H1 (cell line): ENCODE results near the gene SLC24A4. TPM values are rescaled to one million over a fixed set of nuclear protein-coding genes. Genes with fewer than 3 reads are reported as not detected.

Source experiments
- CTCF ChIA-PET: fragments of 300-600 bp; sonication (Branson Sonifier 250); formaldehyde crosslinking; loops from one replicate; lab custom pipeline; 2021; ENCODE audit not compliant: partially characterized antibody; lab: Charles Lee
- POLR2A ChIA-PET: fragments of 300-600 bp; sonication (Branson Sonifier 250); formaldehyde crosslinking; loops from one replicate; lab custom pipeline; 2021; ENCODE audit warnings: inconsistent platforms; ENCODE audit not compliant: partially characterized antibody; lab: Charles Lee
- DNase-seq, 2 experiments: peaks; one replicate each; pipeline versions ENCODE4 v3.0.0 to v3.0.0-alpha.2; 2010 to 2022; ENCODE audit warnings: low spot score in 2 of 2, low read depth in 1 of 2, mixed read lengths in 1 of 2
- FAIRE-seq: peaks from 2 replicates; lab custom pipeline; 2011; peaks lifted over from hg19 to GRCh38; lab: Jason Lieb, UNC
- H2AFZ ChIP-seq: 2 replicates; pipeline ENCODE4 v1.8.1; 2012; ENCODE audit warnings: low read length, inconsistent platforms
- H2AK5ac ChIP-seq: 2 replicates; pipeline ENCODE4 v1.6.1; 2013; ENCODE audit warnings: low read depth, low read length
- H2BK120ac ChIP-seq: replicated peaks from 2 replicates; pipeline ENCODE3; 2013; ENCODE audit warnings: low read depth, low read length, inconsistent platforms
- H2BK12ac ChIP-seq: 2 replicates; pipeline ENCODE4 v1.6.1; 2013; ENCODE audit warnings: low read depth, low read length
- H2BK15ac ChIP-seq: 2 replicates; pipeline ENCODE4 v1.6.1; 2013; ENCODE audit warnings: low read length
- H2BK20ac ChIP-seq: 2 replicates; pipeline ENCODE4 v1.6.1; 2013; ENCODE audit warnings: low read length
- H2BK5ac ChIP-seq: 2 replicates; pipeline ENCODE4 v1.6.1; 2013; ENCODE audit warnings: low read depth, low read length
- H3K14ac ChIP-seq: 2 replicates; pipeline ENCODE4 v1.6.1; 2013; ENCODE audit warnings: inconsistent platforms; ENCODE audit not compliant: insufficient read length
- H3K18ac ChIP-seq: 2 replicates; pipeline ENCODE4 v1.6.1; 2013; ENCODE audit warnings: low read length; ENCODE audit errors: extremely low read depth
- H3K23ac ChIP-seq: 2 replicates; pipeline ENCODE4 v1.6.1; 2013; ENCODE audit warnings: inconsistent platforms; ENCODE audit not compliant: insufficient read length
- H3K23me2 ChIP-seq: 2 replicates; pipeline ENCODE4 v1.6.1; 2013; ENCODE audit warnings: low read depth, low read length
- H3K27ac ChIP-seq: 2 replicates; pipeline ENCODE4 v1.6.1; 2011; ENCODE audit warnings: low read depth, low read length, inconsistent platforms
- H3K27me3 ChIP-seq, 4 experiments: replicated peaks in 1 of 4; 1 replicate in 1 of 4; 2 replicates in 3 of 4; pipeline versions ENCODE4 v1.6.1 to v1.8.1; 2011 to 2013; ENCODE audit warnings: low read length in 3 of 4, mild to moderate bottlenecking in 3 of 4, inconsistent platforms in 2 of 4, mixed read lengths in 2 of 4, moderate library complexity in 1 of 4; ENCODE audit not compliant: control insufficient read depth in 3 of 4, insufficient read depth in 3 of 4; ENCODE audit errors: extremely low read depth in 1 of 4
- H3K36me3 ChIP-seq, 4 experiments: 2 replicates each; pipeline versions ENCODE4 v1.6.1 to v1.8.1; 2011 to 2013; ENCODE audit warnings: mild to moderate bottlenecking in 4 of 4, low read length in 3 of 4, moderate library complexity in 2 of 4, control low read depth in 1 of 4, inconsistent platforms in 1 of 4; ENCODE audit not compliant: insufficient read depth in 4 of 4, control insufficient read depth in 2 of 4
- H3K4ac ChIP-seq: replicated peaks from 2 replicates; pipeline ENCODE3; 2013; ENCODE audit warnings: low read length, low read depth, mixed read lengths, inconsistent platforms; ENCODE audit not compliant: insufficient read length
- H3K4me1 ChIP-seq, 4 experiments: replicated peaks in 1 of 4; 1 replicate in 1 of 4; 2 replicates in 3 of 4; pipeline versions ENCODE4 v1.6.1 to v1.8.1; 2011 to 2013; ENCODE audit warnings: low read length in 3 of 4, inconsistent platforms in 2 of 4, mixed read lengths in 1 of 4; ENCODE audit not compliant: insufficient read depth in 4 of 4, control insufficient read depth in 3 of 4
- H3K4me2 ChIP-seq, 2 experiments: 2 replicates each; pipeline versions ENCODE4 v1.6.1 to v1.8.1; 2011 to 2013; ENCODE audit warnings: low read depth in 2 of 2, low read length in 2 of 2, control low read depth in 1 of 2, inconsistent platforms in 1 of 2, mild to moderate bottlenecking in 1 of 2; ENCODE audit not compliant: insufficient read depth in 1 of 2
- H3K4me3 ChIP-seq, 4 experiments: fragments of 200-600, 300-600 bp in 1 of 4; sonication (generic), shearing (Covaris generic), sonication (Bioruptor Twin) in 1 of 4; 2 replicates each; pipeline versions ENCODE4 v1.5.1 to v1.8.1; 2011 to 2016; ENCODE audit warnings: low read length in 4 of 4, low read depth in 3 of 4, control low read depth in 2 of 4, inconsistent platforms in 2 of 4, mild to moderate bottlenecking in 2 of 4, mixed read lengths in 1 of 4, moderate library complexity in 1 of 4; ENCODE audit not compliant: insufficient read depth in 2 of 4; ENCODE audit errors: extremely low read depth in 1 of 4
- H3K56ac ChIP-seq: replicated peaks from 2 replicates; pipeline ENCODE3; 2013; ENCODE audit warnings: low read depth, mild to moderate bottlenecking, mixed read lengths, low read length, inconsistent platforms; ENCODE audit not compliant: insufficient read length
- H3K79me1 ChIP-seq: 2 replicates; pipeline ENCODE4 v1.6.1; 2013; ENCODE audit warnings: low read depth, low read length, control low read depth
- H3K79me2 ChIP-seq, 2 experiments: 2 replicates each; pipeline versions ENCODE4 v1.6.1 to v1.8.1; 2012 to 2013; ENCODE audit warnings: low read length in 2 of 2, mild to moderate bottlenecking in 2 of 2, inconsistent platforms in 1 of 2; ENCODE audit not compliant: insufficient read depth in 2 of 2, control insufficient read depth in 1 of 2
- H3K9ac ChIP-seq, 4 experiments: replicated peaks in 1 of 4; 1 replicate in 1 of 4; 2 replicates in 3 of 4; pipeline versions ENCODE4 v1.6.1 to v1.8.1; 2011 to 2013; ENCODE audit warnings: low read depth in 3 of 4, low read length in 3 of 4, control low read depth in 2 of 4, mild to moderate bottlenecking in 2 of 4, moderate library complexity in 2 of 4, inconsistent platforms in 1 of 4; ENCODE audit errors: extremely low read depth in 1 of 4
- H3K9me3 ChIP-seq, 2 experiments: 2 replicates each; pipeline versions ENCODE4 v1.6.1 to v1.8.1; 2012 to 2013; ENCODE audit warnings: mild to moderate bottlenecking in 2 of 2, moderate library complexity in 2 of 2, control low read depth in 1 of 2, inconsistent platforms in 1 of 2, low read depth in 1 of 2, low read length in 1 of 2, mixed read lengths in 1 of 2; ENCODE audit not compliant: insufficient read depth in 2 of 2
- H4K20me1 ChIP-seq, 2 experiments: replicated peaks in 1 of 2; 2 replicates each; pipeline versions ENCODE3 to v1.8.1; 2011 to 2013; ENCODE audit warnings: inconsistent platforms in 2 of 2, low read length in 2 of 2, mild to moderate bottlenecking in 1 of 2; ENCODE audit not compliant: insufficient read depth in 2 of 2, control insufficient read depth in 1 of 2
- H4K5ac ChIP-seq: 2 replicates; pipeline ENCODE4 v1.6.1; 2013; ENCODE audit warnings: low read length, low read depth, mixed read lengths, inconsistent platforms; ENCODE audit not compliant: insufficient read length
- H4K8ac ChIP-seq: 2 replicates; pipeline ENCODE4 v1.8.0; 2013; ENCODE audit warnings: mild to moderate bottlenecking, moderate library complexity, low read length, inconsistent platforms; ENCODE audit not compliant: insufficient read depth; ENCODE audit errors: extremely low read depth
- H4K91ac ChIP-seq: replicated peaks from 2 replicates; pipeline ENCODE3; 2013; ENCODE audit warnings: low read length, mixed read lengths, inconsistent platforms; ENCODE audit not compliant: insufficient read length
- BACH1 ChIP-seq: IDR thresholded peaks from 2 replicates; pipeline ENCODE4 v1.6.1; 2012; ENCODE audit warnings: low read length, improper control_type of control experiment
- CHD2 ChIP-seq: IDR thresholded peaks from 2 replicates; pipeline ENCODE4 v1.6.1; 2012; ENCODE audit warnings: low read length, improper control_type of control experiment
- GABPA ChIP-seq: IDR thresholded peaks from 2 replicates; pipeline ENCODE4 v1.6.1; 2011; ENCODE audit warnings: mild to moderate bottlenecking, low read length, moderate library complexity, borderline replicate concordance; ENCODE audit not compliant: insufficient read depth
- HDAC2 ChIP-seq, 2 experiments: fragments of 300-600 bp in 1 of 2; sonication (generic) in 1 of 2; IDR thresholded peaks; 2 replicates each; pipeline ENCODE4 v1.6.1; 2011 to 2012; ENCODE audit warnings: low read depth in 2 of 2, low read length in 2 of 2, mild to moderate bottlenecking in 2 of 2, moderate library complexity in 2 of 2, borderline replicate concordance in 1 of 2, inconsistent platforms in 1 of 2
- KDM1A ChIP-seq: fragments of 200-600, 300-600 bp; sonication (generic); IDR thresholded peaks from 2 replicates; pipeline ENCODE4 v1.7.1; 2016; ENCODE audit warnings: mild to moderate bottlenecking, low read length, borderline replicate concordance
- KDM4A ChIP-seq: IDR thresholded peaks from one replicate; pipeline ENCODE4 v1.7.1; 2012; ENCODE audit warnings: low read depth, mild to moderate bottlenecking, moderate library complexity, low read length, inconsistent platforms; ENCODE audit not compliant: severe bottlenecking
- RNF2 ChIP-seq: fragments of 200-900, 300-1000 bp; sonication (generic); IDR thresholded peaks from 2 replicates; pipeline ENCODE4 v1.7.1; 2016; ENCODE audit warnings: borderline replicate concordance, low read depth, mild to moderate bottlenecking, antibody characterized with exemption, low read length; ENCODE audit not compliant: poor library complexity, severe bottlenecking; ENCODE audit errors: missing control alignments
- USF2 ChIP-seq: IDR thresholded peaks from 2 replicates; pipeline ENCODE4 v1.6.1; 2011; ENCODE audit warnings: low read length, improper control_type of control experiment
- YY1 ChIP-seq: IDR thresholded peaks from 2 replicates; pipeline ENCODE4 v1.6.1; 2011; ENCODE audit warnings: low read depth, mild to moderate bottlenecking, low read length
- WGBS, 2 experiments: shearing (Covaris generic) in 1 of 2; methylation state at CpG; one replicate each; pipeline versions ENCODE4 v1.1.6 to v1.1.7; 2013 to 2015; ENCODE audit warnings: low lambda C conversion rate in 2 of 2, mixed read lengths in 2 of 2, inconsistent platforms in 1 of 2, low coverage in 1 of 2, missing lambda C conversion rate in 1 of 2; ENCODE audit not compliant: insufficient replicate concordance in 2 of 2, insufficient coverage in 1 of 2, insufficient read length in 1 of 2; ENCODE audit errors: extremely low coverage in 1 of 2, missing lambda C conversion rate in 1 of 2; 5-methylcytosine and 5-hydroxymethylcytosine counted together
- polyA plus RNA-seq, 7 experiments: library from polyadenylated mRNA; depleted of rRNA in 3 of 7; stranded (reverse) in 5 of 7; unstranded in 2 of 7; fragments of >200 nt in 5 of 7; fragments of 200-250 nt in 2 of 7; gene quantifications; 1 replicate in 5 of 7; 2 replicates in 1 of 7; 4 replicates in 1 of 7; pipeline versions ENCODE4 v1.2.1 to v1.2.3, GENCODE V29; 2011 to 2013; ENCODE audit warnings: missing spikeins in 2 of 7, mixed read lengths in 2 of 7
- total RNA-seq: library from RNA; stranded (reverse); fragmentation: NEBNext Ultra II Directional; extraction: Animal tissue kit (Norgen Biotek cat#: 25700); gene quantifications from 2 replicates; pipeline ENCODE4 v1.2.1, GENCODE V29; 2021

The SLC24A4 gene
- total and polyA plus RNA-seq, 2 of the 8 experiments (the other 6 are each of a cell fraction or from before 2014, with no cell fraction given), result 0.27 to 0.89 TPM

- no peaks in the 10 kb centered on the region for H3K23me2 ChIP-seq
- no peaks in the 10 kb centered on the region for H3K4me1 ChIP-seq
- H3K4me3 ChIP-seq, result no peak overlapping the region
- no peak overlapping the region for H3K4me2 ChIP-seq
- H2AFZ ChIP-seq, result no peak overlapping the region
- no peak overlapping the region for H2BK15ac ChIP-seq
- H3K4ac ChIP-seq, result no peak overlapping the region
- DNase-seq, result peak in 1 of 2 experiments; percentile 34
- WGBS, 2 experiments, result 90% methylated on average over 3 of the region's 3 CpGs; no CpG with 5 or more reads in 1 of the 2 experiments
- no peak for FAIRE-seq
- no peaks in the 10 kb centered on the region for H3K79me1 ChIP-seq
- peak overlapping the region; percentile 19; the same call in 1 of the 2 replicates for H3K18ac ChIP-seq
- H2BK20ac ChIP-seq, result no peak overlapping the region
- no peak overlapping the region for H3K9ac ChIP-seq
- H4K8ac ChIP-seq, result no peak overlapping the region
- no peak overlapping the region for H2BK120ac ChIP-seq
- no peak overlapping the region for H4K5ac ChIP-seq
- no peaks in the 10 kb centered on the region for H4K20me1 ChIP-seq
- H3K9me3 ChIP-seq, result no peaks in the 10 kb centered on the region
- ChIA-PET POLR2A (no interaction called here), CTCF (interaction anchor here (0.7 to 1.7 kb wide), 11 partner anchors 9 to 291 kb away, joined by 3 to 11 read pairs (median 3); no protein-coding TSS in a partner anchor)
- no peak overlapping the region for H3K56ac ChIP-seq
- no peak overlapping the region for H3K14ac ChIP-seq
- no peaks in the 10 kb centered on the region for H3K36me3 ChIP-seq
- H3K27ac ChIP-seq, result no peak overlapping the region
- no peak overlapping the region for H2BK5ac ChIP-seq
- H3K23ac ChIP-seq, result no peak overlapping the region
- H2AK5ac ChIP-seq, result no peak overlapping the region
- no peak overlapping the region for H4K91ac ChIP-seq
- no peaks in the 10 kb centered on the region for H3K27me3 ChIP-seq
- no peaks in the 10 kb centered on the region for H3K79me2 ChIP-seq
- H2BK12ac ChIP-seq, result no peak overlapping the region
- no peak for TF ChIP-seq HDAC2 (IDR thresholded peaks at IDR 0.05; ENCODE audit: borderline replicate concordance in 1 of 2, low read depth in 2 of 2, low read length in 2 of 2)
- no peak for TF ChIP-seq KDM4A
- no peak for TF ChIP-seq KDM1A
- no peak for TF ChIP-seq YY1
- no peak for TF ChIP-seq GABPA
- TF ChIP-seq CHD2, result no peak
- no peak for TF ChIP-seq BACH1
- no peak for TF ChIP-seq USF2
- no peak for TF ChIP-seq RNF2
Observed at GRCh38 chr14:92480856-92481255, 157.9 kb downstream of the SLC24A4 start.
